GM12878 (cell line): Measurements from ENCODE around the gene HID1.
"Not testable (repeated sequence)": the region's sequence is repeated elsewhere in the genome, so short reads cannot be mapped to it uniquely, and the experiment has no call there.

Source experiments
- CHD4 ChIP-seq: fragments of 200-600 bp; sonication (generic); IDR thresholded peaks from 2 replicates; pipeline ENCODE4 v1.6.1; 2016; ENCODE audit warnings: mild to moderate bottlenecking
- EP300 ChIP-seq, 2 experiments: fragments of 150-350 bp in 1 of 2; IDR thresholded peaks; 2 replicates each; pipeline ENCODE4 v1.6.1; 2011 to 2012; ENCODE audit warnings: low read depth in 2 of 2, low read length in 2 of 2, borderline replicate concordance in 1 of 2, improper control_type of control experiment in 1 of 2, inconsistent platforms in 1 of 2; ENCODE audit not compliant: control insufficient read depth in 1 of 2
- RAD21 ChIP-seq: IDR thresholded peaks from 2 replicates; pipeline ENCODE4 v1.6.1; 2011; ENCODE audit warnings: mild to moderate bottlenecking, low read depth, low read length, moderate library complexity; ENCODE audit not compliant: insufficient read depth
- STAT1 ChIP-seq: fragments of 450-650 bp; conservative IDR thresholded peaks from 2 replicates; pipeline ENCODE4 v1.6.1; 2014; ENCODE audit warnings: antibody characterized with exemption, mild to moderate bottlenecking
- TARDBP ChIP-seq: IDR thresholded peaks from 2 replicates; pipeline ENCODE4 v1.6.1; 2016; ENCODE audit warnings: borderline replicate concordance
- TCF12 ChIP-seq: IDR thresholded peaks from 2 replicates; pipeline ENCODE4 v1.6.1; 2011; ENCODE audit warnings: low read depth, mild to moderate bottlenecking, low read length
- TF ChIP-seq, protein P1 (sequence below), 3 experiments: IDR thresholded peaks in 2 of 3; conservative IDR thresholded peaks in 1 of 3; 2 replicates each; pipeline ENCODE4 v1.5.1; 2011; ENCODE audit warnings: low read depth in 3 of 3, low read length in 3 of 3, mild to moderate bottlenecking in 3 of 3, control low read depth in 2 of 3, moderate library complexity in 2 of 3, inconsistent platforms in 1 of 3, mixed read lengths in 1 of 3; ENCODE audit not compliant: control insufficient read depth in 2 of 3, insufficient read depth in 1 of 3; ENCODE audit errors: extremely low read depth in 1 of 3
- TF ChIP-seq, protein P2 (sequence below): fragments of 450-650 bp; IDR thresholded peaks from 2 replicates; pipeline ENCODE4 v1.6.1; 2018; ENCODE audit warnings: borderline replicate concordance, mild to moderate bottlenecking; ENCODE audit not compliant: partially characterized antibody

DNA sequence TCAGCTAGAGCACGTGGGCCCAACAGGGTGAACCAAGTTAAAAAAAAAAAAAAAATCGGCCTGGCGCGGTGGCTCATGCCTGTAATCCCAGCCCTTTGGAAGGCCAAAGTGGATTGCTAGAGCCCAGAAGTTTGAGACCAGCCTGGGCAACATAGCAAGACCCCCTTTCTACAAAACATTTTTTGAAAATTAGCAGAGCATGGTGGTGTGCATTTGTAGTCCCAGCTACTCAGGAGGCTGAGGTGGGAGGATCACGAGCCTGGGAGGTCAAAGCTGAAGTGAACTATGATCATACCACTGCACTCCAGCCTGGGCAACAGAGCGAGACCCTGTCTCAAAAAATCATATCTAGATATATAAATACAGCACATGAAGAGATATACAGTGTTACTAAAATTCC lies 33.5 kb upstream of the HID1 start:
- TF ChIP-seq TCF12; RAD21; STAT1; TARDBP; EP300 (IDR thresholded peaks at IDR 0.05; ENCODE audit: borderline replicate concordance in 1 of 2, control insufficient read depth in 1 of 2, low read depth in 2 of 2, low read length in 2 of 2); CHD4: not testable (repeated sequence)
- TF ChIP-seq, protein P1, sequence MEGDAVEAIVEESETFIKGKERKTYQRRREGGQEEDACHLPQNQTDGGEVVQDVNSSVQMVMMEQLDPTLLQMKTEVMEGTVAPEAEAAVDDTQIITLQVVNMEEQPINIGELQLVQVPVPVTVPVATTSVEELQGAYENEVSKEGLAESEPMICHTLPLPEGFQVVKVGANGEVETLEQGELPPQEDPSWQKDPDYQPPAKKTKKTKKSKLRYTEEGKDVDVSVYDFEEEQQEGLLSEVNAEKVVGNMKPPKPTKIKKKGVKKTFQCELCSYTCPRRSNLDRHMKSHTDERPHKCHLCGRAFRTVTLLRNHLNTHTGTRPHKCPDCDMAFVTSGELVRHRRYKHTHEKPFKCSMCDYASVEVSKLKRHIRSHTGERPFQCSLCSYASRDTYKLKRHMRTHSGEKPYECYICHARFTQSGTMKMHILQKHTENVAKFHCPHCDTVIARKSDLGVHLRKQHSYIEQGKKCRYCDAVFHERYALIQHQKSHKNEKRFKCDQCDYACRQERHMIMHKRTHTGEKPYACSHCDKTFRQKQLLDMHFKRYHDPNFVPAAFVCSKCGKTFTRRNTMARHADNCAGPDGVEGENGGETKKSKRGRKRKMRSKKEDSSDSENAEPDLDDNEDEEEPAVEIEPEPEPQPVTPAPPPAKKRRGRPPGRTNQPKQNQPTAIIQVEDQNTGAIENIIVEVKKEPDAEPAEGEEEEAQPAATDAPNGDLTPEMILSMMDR (IDR thresholded peaks at IDR 0.05 in 2 of 3, conservative IDR thresholded peaks at IDR 0.05 in 1 of 3; ENCODE audit: control insufficient read depth in 2 of 3, extremely low read depth in 1 of 3, insufficient read depth in 1 of 3, low read depth in 3 of 3, low read length in 3 of 3): not testable (repeated sequence)
- TF ChIP-seq, protein P2, sequence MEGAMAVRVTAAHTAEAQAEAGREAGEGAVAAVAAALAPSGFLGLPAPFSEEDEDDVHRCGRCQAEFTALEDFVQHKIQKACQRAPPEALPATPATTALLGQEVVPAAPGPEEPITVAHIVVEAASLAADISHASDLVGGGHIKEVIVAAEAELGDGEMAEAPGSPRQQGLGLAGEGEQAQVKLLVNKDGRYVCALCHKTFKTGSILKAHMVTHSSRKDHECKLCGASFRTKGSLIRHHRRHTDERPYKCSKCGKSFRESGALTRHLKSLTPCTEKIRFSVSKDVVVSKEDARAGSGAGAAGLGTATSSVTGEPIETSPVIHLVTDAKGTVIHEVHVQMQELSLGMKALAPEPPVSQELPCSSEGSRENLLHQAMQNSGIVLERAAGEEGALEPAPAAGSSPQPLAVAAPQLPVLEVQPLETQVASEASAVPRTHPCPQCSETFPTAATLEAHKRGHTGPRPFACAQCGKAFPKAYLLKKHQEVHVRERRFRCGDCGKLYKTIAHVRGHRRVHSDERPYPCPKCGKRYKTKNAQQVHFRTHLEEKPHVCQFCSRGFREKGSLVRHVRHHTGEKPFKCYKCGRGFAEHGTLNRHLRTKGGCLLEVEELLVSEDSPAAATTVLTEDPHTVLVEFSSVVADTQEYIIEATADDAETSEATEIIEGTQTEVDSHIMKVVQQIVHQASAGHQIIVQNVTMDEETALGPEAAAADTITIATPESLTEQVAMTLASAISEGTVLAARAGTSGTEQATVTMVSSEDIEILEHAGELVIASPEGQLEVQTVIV: not testable (repeated sequence)
